Fibroblast of skin of abdomen (primary cell): ENCODE data around the gene ELF4.

ENCODE experiments used
- DNase-seq: peaks from one replicate; pipeline ENCODE4 v3.0.0-alpha.2; 2013

Gene ELF4

GRCh38 chrX:130047416-130047815, 62.9 kb downstream of the ELF4 start:
- no peak for DNase-seq

GRCh38 chrX:130039847-130040246, 70.5 kb downstream of the ELF4 start:
- DNase-seq = no peak

GRCh38 chrX:130034178-130034577, 76.1 kb downstream of the ELF4 start:
- DNase-seq = no peak

GRCh38 chrX:130032552-130032951, 77.7 kb downstream of the ELF4 start:
- no peak for DNase-seq

DNA sequence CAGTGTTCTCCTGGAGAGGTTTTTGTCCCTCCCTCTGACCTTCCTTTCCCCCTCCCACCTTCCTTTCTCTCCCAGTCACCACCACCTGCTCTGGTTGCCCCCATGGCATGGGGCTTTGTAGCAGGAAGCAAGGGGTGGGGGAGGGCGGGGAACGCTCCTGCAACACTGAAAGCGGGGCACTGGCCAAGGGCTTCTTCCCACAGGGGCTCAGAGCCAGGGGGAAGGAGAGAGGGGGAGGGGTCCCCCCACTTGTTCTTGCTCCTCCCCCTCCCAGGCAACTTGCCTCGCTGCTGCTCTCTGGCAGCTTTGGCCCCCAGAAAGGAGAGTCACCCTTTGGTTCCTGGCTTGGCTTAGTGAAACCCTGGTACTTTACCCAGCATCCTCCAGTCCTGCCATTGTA, 79.5 kb downstream of the ELF4 start:
- DNase-seq = no peak

- peak; percentile 22 for DNase-seq
Measured at GRCh38 chrX:130028196-130028595, 82.1 kb downstream of the ELF4 start.

DNA sequence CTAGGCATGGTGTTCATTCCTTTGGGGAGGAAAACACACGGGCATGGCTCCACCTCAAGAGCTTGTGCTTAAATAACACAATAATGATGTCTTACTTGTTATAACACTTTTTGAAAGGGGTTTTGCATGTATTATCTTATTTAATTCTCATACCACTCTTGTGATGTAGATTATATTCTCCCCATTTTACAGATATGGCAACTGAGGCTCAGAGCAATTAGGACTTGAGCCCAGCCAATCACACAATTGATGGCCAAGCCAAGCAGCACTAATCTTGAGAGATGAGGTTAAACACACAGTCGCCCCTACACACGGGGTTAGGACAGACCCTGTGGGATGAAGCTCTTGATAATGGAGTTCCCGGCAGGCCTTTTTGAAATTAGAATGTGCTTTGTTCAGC, 82.7 kb downstream of the ELF4 start:
- no peak for DNase-seq

DNA sequence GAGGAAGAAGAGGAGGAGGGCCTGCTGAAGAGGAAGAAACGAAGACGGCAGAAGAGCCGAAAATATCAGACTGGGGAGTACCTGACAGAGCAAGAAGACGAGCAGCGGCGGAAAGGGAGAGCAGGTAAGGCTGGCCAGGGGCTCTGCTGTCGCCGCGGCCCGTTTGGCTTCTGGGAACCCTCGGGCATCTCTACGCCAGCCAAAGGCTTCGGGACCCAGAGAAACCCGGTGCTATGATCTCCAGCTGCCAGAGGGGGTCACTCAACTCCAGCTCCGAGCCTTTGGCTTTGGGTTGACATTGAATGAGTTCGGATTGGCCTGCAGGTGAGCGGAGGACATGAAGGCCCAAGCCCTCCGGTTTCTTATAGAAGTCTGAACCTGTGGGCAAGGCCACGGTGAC, 85.0 kb downstream of the ELF4 start:
- no peak for DNase-seq

DNA sequence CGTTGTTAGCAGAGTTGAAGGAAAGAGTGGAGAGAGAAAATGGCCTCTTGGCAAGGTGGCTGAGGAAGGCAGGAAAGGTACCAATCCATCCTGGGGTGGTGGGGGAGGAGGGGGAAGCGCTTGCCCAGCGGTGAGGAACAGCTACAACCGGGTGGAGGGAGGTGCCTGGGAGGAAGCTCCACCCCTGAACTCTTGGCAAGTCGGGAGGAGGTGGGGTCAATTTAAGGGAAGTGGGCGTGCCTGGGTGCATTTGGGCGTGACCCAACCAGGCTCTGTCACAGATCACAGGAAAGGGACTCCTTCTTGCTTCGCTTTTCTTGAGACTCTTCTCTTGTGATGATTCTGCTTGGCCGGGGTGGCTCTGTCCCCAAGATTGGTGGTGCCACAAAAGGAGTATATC, 86.2 kb downstream of the ELF4 start:
- peak; percentile 33 for DNase-seq

GRCh38 chrX:130020661-130021324, 89.5 kb downstream of the ELF4 start:
- DNase-seq = no peak

DNA sequence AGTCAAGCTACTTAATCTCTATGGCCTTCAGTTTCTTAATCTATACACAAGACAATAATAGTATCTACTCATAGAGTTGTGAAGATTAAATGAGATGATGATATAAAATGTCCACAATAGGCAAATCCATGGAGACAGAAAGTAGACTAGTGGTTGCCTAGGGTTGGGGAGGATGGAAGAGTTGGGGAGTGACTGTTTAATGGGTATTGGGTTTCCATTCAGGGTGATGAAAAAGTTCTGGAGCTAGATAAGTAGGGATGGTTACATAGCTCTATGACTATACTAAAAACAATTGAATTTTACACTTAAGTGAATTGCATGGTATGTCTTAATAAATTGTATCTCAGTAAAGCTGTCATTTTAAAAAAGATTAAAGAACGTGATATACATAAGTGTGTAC, 92.2 kb downstream of the ELF4 start:
- DNase-seq = no peak

DNA sequence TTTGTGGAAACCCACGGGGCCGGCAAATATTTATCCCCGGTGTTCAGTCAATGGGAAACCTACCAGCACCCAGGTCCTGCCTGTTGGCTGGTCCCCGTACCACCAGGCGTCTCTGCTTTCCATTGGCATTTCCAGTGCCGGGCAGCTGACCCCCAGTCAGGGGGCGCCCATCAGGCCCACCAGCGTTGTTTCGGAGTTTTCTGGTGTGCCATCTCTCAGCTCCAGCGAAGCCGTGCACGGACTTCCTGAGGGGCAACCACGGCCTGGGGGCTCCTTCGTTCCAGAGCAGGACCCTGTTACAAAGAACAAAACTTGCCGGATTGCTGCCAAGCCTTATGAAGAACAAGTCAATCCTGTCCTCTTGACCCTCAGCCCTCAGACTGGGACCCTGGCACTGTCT, 95.1 kb downstream of the ELF4 start:
- DNase-seq = no peak
